ENCODE measurements around the gene HOXA10. TPM values are rescaled to one million over a fixed set of nuclear protein-coding genes. Genes with fewer than 3 reads are reported as not detected.
A peak's percentile ranks its signal among the peaks of the same experiment; 100 is the strongest.

The HOXA10 gene
- total RNA-seq, 1 experiment from 2014 or later = 9.5 TPM

- TF ChIP-seq, protein P1, sequence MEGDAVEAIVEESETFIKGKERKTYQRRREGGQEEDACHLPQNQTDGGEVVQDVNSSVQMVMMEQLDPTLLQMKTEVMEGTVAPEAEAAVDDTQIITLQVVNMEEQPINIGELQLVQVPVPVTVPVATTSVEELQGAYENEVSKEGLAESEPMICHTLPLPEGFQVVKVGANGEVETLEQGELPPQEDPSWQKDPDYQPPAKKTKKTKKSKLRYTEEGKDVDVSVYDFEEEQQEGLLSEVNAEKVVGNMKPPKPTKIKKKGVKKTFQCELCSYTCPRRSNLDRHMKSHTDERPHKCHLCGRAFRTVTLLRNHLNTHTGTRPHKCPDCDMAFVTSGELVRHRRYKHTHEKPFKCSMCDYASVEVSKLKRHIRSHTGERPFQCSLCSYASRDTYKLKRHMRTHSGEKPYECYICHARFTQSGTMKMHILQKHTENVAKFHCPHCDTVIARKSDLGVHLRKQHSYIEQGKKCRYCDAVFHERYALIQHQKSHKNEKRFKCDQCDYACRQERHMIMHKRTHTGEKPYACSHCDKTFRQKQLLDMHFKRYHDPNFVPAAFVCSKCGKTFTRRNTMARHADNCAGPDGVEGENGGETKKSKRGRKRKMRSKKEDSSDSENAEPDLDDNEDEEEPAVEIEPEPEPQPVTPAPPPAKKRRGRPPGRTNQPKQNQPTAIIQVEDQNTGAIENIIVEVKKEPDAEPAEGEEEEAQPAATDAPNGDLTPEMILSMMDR (IDR thresholded peaks at IDR 0.05; ENCODE audit: insufficient read depth in 1 of 2, low read depth in 1 of 2, low read length in 1 of 2, severe bottlenecking in 1 of 2, unreplicated experiment in 1 of 2) = no peak
- DNase-seq = peak in 1 of 2 experiments; percentile 26
- ChIA-PET POLR2A (no interaction called here), CTCF (no interaction called here)
- no peaks in the 10 kb centered on the region for H3K9me3 ChIP-seq
- Mint-ChIP-seq H3K9me3 (ENCODE audit: unreplicated experiment) (no peaks in the 10 kb centered on the region), H3K4me1 (ENCODE audit: low read depth, unreplicated experiment) (no peaks in the 10 kb centered on the region), H3K27me3 (ENCODE audit: insufficient read depth, unreplicated experiment) (no peaks in the 10 kb centered on the region), H3K4me3 (ENCODE audit: unreplicated experiment) (no peak overlapping the region), H3K27ac (ENCODE audit: unreplicated experiment) (no peak overlapping the region), H3K36me3 (ENCODE audit: insufficient read depth, unreplicated experiment) (peaks cover 11% of the 10 kb centered on the region)
- no peak overlapping the region for H3K4me3 ChIP-seq (ENCODE audit: low read depth, low read length)
- no peaks in the 10 kb centered on the region; the same call in 1 of the 2 replicates for H3K36me3 ChIP-seq (ENCODE audit: control insufficient read depth, insufficient read depth, low read length)
- H3K4me1 ChIP-seq = peaks cover 24% of the 10 kb centered on the region
- no peaks in the 10 kb centered on the region for H3K27me3 ChIP-seq (replicated peaks; ENCODE audit: control insufficient read depth, insufficient read depth, low read length)
- no TSS peak for BruUV-seq (replicated peaks)
- intact Hi-C loops (cut with micrococcal nuclease; ENCODE audit: unreplicated experiment) = no loop called here
These were observed 29.3 kb downstream of the HOXA10 start for GRCh38 chr7:27144781-27145164.

DNA sequence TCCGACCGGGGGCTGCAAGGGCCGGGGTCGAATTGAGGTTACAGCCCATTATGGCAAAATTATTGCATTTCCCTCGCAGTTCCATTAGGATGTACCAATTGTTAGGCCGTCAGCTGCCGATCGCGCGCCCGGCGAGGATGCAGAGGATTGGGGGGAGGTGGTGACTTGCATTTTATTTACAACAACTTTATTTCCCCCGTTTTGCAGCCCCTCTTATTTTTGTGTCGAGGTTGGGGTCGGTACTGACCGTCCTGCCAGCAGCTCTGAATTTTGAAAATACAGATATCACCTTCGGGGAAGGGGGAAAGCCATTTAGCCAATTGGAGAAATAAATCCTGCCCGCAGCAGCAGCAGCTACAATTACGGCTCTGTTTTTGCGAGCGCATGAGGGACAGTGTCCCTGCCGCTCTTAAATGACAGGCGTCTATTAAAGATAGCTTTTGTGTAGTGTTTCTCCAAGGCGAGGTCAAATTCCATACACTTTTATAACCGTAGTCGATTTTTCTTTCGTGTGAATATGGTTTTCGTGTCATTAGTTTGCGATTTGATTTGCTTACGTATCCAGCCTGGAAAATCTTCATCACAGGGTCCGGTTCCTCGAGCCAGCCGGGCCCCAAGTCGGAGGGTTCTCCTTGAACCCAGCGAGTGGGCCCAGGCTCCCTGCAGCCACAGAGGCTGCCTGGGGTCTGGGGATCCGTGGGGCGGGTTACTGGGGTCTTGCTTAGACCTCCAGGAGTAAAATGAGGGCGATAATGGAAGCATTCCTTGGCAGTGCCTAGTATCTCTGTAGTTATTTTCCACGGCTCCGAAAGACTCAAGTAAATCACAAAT lies 30.0 kb downstream of the HOXA10 start:
- no peak for DNase-seq
- Histone ChIP-seq H3K4me3 (ENCODE audit: low read depth, low read length) (no peak overlapping the region; the same call in 1 of the 2 replicates), H3K9me3 (no peaks in the 10 kb centered on the region), H3K4me1 (peaks cover 18% of the 10 kb centered on the region), H3K27me3 (replicated peaks; ENCODE audit: control insufficient read depth, insufficient read depth, low read length) (no peaks in the 10 kb centered on the region), H3K36me3 (ENCODE audit: control insufficient read depth, insufficient read depth, low read length) (no peaks in the 10 kb centered on the region; the same call in 1 of the 2 replicates)
- Mint-ChIP-seq H3K4me1 (ENCODE audit: low read depth, unreplicated experiment) (no peaks in the 10 kb centered on the region), H3K27me3 (ENCODE audit: insufficient read depth, unreplicated experiment) (no peaks in the 10 kb centered on the region), H3K27ac (ENCODE audit: unreplicated experiment) (no peak overlapping the region), H3K36me3 (ENCODE audit: insufficient read depth, unreplicated experiment) (peaks cover 11% of the 10 kb centered on the region), H3K9me3 (ENCODE audit: unreplicated experiment) (no peaks in the 10 kb centered on the region), H3K4me3 (ENCODE audit: unreplicated experiment) (peak overlapping the region; percentile 78)
- POLR2A ChIA-PET = interaction anchor here (0.6 to 1.1 kb wide), 2 partner anchors 22 to 282 kb away, joined by 3 to 5 read pairs; no protein-coding TSS in a partner anchor
- TF ChIP-seq, protein P1 (IDR thresholded peaks at IDR 0.05; ENCODE audit: insufficient read depth in 1 of 2, low read depth in 1 of 2, low read length in 1 of 2, severe bottlenecking in 1 of 2, unreplicated experiment in 1 of 2) = no peak
- CTCF ChIA-PET = interaction anchor here (0.6 to 1.5 kb wide), 6 partner anchors 29 to 775 kb away, joined by 3 to 4 read pairs (median 3); partner anchors contain the start of gene SKAP2
- intact Hi-C loops (cut with micrococcal nuclease; ENCODE audit: unreplicated experiment) = no loop called here
- BruUV-seq (replicated peaks) = no TSS peak

- peak; percentile 79 to 81 for DNase-seq
- ChIA-PET POLR2A (interaction anchor here (0.6 to 1.1 kb wide), 2 partner anchors 21 to 281 kb away, joined by 3 to 5 read pairs; no protein-coding TSS in a partner anchor), CTCF (interaction anchor here (0.6 to 1.5 kb wide), 7 partner anchors 28 to 774 kb away, joined by 3 to 4 read pairs (median 3); partner anchors contain the start of gene SKAP2)
- intact Hi-C loops (cut with micrococcal nuclease; ENCODE audit: unreplicated experiment) = no loop called here
- TF ChIP-seq, protein P1 (IDR thresholded peaks at IDR 0.05; ENCODE audit: insufficient read depth in 1 of 2, low read depth in 1 of 2, low read length in 1 of 2, severe bottlenecking in 1 of 2, unreplicated experiment in 1 of 2) = peak; percentile 60 to 68
- Mint-ChIP-seq H3K27ac (ENCODE audit: unreplicated experiment) (peak within 1 kb of the TSS; percentile 13), H3K4me3 (ENCODE audit: unreplicated experiment) (peak within 1 kb of the TSS; percentile 78), H3K4me1 (ENCODE audit: low read depth, unreplicated experiment) (no peaks in the 10 kb centered on the region), H3K27me3 (ENCODE audit: insufficient read depth, unreplicated experiment) (no peaks in the 10 kb centered on the region), H3K9me3 (ENCODE audit: unreplicated experiment) (no peaks in the 10 kb centered on the region), H3K36me3 (ENCODE audit: insufficient read depth, unreplicated experiment) (peaks cover 11% of the 10 kb centered on the region)
- Histone ChIP-seq H3K27me3 (replicated peaks; ENCODE audit: control insufficient read depth, insufficient read depth, low read length) (no peaks in the 10 kb centered on the region), H3K36me3 (ENCODE audit: control insufficient read depth, insufficient read depth, low read length) (no peaks in the 10 kb centered on the region; the same call in 1 of the 2 replicates), H3K9me3 (no peaks in the 10 kb centered on the region), H3K4me3 (ENCODE audit: low read depth, low read length) (peak within 1 kb of the TSS; percentile 57), H3K4me1 (peaks cover 9% of the 10 kb centered on the region)
- no TSS peak for BruUV-seq (replicated peaks)
These were observed 30.8 kb downstream of the HOXA10 start, which contains the start of gene HOXA5 for GRCh38 chr7:27143023-27143949. HOXA5 (minus strand) TSS chr7:27143681; CDS start chr7:27143607, 74 bp downstream.

All from Caco-2 (cell line).